Measurements from ENCODE around the gene FKBP1B. TPM values are rescaled to one million over a fixed set of nuclear protein-coding genes. Genes with fewer than 3 reads are reported as not detected.

FKBP1B gene
- total RNA-seq, 1 experiment from 2014 or later, result 58.6 TPM

DNA sequence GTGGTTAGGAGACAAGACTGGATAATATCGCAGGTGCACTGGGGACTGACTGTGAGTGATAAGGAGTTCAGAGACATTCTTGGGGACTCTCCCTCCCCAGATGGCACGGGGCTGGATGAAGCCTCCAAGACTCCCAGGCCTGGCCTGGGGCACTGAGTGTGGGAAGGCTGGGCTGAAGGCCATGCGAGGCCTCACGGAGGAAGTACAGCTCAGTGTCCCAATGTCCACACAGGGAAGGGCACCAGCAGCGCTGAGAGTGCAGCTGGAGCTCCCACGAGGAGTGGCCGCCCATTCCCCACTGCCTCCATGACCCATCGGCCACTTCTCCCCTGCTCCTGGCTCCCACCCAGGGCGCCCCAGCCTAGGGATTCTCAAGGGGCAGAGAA lies 33.2 kb upstream of the FKBP1B start (continued):
- no peak for TF ChIP-seq E2F1 (CRISPR knock-in tag; IDR thresholded peaks at IDR 0.05)
- TF ChIP-seq ATF3 (CRISPR knock-in tag; conservative IDR thresholded peaks at IDR 0.05), result no peak
- no peak for TF ChIP-seq RELA (CRISPR knock-in tag; IDR thresholded peaks at IDR 0.05; ENCODE audit: borderline replicate concordance)
- TF ChIP-seq FOXP1 (CRISPR knock-in tag; IDR thresholded peaks at IDR 0.05; ENCODE audit: borderline replicate concordance), result no peak
- no peak for TF ChIP-seq SP1 (CRISPR knock-in tag; conservative IDR thresholded peaks at IDR 0.05)
- TF ChIP-seq, protein P1, sequence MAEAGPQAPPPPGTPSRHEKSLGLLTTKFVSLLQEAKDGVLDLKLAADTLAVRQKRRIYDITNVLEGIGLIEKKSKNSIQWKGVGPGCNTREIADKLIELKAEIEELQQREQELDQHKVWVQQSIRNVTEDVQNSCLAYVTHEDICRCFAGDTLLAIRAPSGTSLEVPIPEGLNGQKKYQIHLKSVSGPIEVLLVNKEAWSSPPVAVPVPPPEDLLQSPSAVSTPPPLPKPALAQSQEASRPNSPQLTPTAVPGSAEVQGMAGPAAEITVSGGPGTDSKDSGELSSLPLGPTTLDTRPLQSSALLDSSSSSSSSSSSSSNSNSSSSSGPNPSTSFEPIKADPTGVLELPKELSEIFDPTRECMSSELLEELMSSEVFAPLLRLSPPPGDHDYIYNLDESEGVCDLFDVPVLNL (CRISPR knock-in tag; IDR thresholded peaks at IDR 0.05; ENCODE audit: borderline replicate concordance, low read depth), result no peak

DNA sequence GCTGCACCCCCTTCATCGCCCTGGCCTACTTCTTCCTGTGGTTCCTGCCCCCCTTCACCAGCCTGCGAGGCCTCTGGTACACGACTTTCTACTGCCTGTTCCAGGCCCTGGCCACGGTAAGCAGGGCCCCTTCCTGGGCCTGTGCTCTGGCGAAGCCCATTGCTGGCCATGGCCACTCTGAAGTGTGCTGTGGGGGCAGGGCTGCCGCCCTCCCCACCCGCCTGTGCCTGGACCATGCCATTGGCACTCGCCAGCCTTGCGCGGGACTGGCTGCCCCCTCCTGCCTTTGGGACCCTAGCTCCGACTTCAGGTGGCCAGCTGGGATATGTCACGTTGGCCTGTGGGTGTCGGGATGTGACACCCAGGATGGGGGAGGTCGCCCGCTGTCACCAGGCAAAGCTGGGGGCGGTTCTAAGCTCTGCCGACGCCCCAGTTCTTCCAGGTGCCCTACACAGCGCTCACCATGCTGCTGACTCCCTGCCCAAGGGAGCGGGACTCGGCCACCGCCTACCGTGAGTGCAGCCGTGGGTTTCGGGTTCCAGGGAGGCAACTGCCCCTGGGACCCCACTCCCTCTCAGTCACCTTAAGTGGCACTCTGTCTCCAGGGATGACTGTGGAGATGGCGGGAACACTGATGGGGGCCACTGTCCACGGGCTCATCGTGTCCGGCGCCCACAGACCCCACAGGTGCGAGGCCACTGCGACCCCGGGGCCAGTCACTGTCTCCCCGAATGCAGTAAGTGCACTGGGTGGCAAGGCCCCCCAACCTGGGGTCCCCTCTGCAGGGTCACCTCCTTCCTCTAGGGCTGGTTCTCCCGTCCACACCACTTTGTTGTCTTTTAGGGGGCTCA lies 32.5 kb upstream of the FKBP1B start:
- Mint-ChIP-seq H3K4me1 (peaks cover 29% of the 10 kb centered on the region), H3K36me3 (no peaks in the 10 kb centered on the region), H3K27me3 (ENCODE audit: low read depth) (no peaks in the 10 kb centered on the region), H3K9me3 (no peaks in the 10 kb centered on the region), H3K27ac (no peak overlapping the region), H3K4me3 (no peak overlapping the region)
- ATAC-seq, result no peak
- DNase-seq (ENCODE audit: low spot score), result no peak
- ChIA-PET POLR2A (no interaction called here), CTCF (interaction anchor here (0.8 to 1.6 kb wide), 5 partner anchors 10 to 192 kb away, joined by 3 to 7 read pairs (median 3); partner anchors contain the start of genes ATAD2B and TP53I3)
- TF ChIP-seq RORB (CRISPR knock-in tag; IDR thresholded peaks at IDR 0.05) (no peak), SOX15 (CRISPR knock-in tag; IDR thresholded peaks at IDR 0.05) (no peak), KAT7 (CRISPR knock-in tag; IDR thresholded peaks at IDR 0.05; ENCODE audit: borderline replicate concordance) (no peak), ETV6 (CRISPR knock-in tag; IDR thresholded peaks at IDR 0.05) (no peak), NFYB (CRISPR knock-in tag; conservative IDR thresholded peaks at IDR 0.05; ENCODE audit: low read depth) (no peak)
- TF ChIP-seq, protein P2, sequence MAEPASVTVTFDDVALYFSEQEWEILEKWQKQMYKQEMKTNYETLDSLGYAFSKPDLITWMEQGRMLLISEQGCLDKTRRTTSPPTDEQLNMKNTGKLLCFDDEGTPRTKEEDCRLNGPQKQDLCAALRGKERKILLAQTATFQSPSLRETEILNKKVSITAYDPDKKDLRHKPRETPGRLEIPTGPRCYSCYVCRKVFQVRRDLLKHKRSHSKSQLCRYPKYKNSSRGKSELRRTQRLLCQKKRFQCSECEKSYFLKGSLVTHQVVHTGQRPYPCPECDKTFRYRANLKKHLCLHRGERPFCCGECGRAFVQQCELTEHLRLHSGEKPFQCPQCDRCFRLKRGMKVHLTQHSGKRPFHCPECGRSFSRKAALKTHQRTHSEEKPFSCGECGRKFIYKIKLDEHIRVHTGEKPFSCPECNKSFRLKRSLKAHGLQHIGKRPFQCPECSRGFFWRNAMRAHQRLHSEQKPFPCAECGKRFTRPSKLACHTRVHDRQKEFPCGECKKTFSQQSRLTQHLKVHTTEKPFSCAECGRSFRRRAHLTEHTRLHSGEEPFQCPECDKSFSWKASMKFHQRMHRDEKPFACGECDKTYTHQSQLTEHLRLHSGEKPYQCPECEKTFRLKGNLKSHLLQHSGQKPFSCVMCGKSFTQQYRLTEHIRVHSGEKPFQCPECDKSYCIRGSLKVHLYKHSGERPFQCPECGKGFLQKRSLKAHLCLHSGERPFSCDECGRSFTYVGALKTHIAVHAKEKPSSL (CRISPR knock-in tag; conservative IDR thresholded peaks at IDR 0.05), result no peak
- TF ChIP-seq, protein P3, sequence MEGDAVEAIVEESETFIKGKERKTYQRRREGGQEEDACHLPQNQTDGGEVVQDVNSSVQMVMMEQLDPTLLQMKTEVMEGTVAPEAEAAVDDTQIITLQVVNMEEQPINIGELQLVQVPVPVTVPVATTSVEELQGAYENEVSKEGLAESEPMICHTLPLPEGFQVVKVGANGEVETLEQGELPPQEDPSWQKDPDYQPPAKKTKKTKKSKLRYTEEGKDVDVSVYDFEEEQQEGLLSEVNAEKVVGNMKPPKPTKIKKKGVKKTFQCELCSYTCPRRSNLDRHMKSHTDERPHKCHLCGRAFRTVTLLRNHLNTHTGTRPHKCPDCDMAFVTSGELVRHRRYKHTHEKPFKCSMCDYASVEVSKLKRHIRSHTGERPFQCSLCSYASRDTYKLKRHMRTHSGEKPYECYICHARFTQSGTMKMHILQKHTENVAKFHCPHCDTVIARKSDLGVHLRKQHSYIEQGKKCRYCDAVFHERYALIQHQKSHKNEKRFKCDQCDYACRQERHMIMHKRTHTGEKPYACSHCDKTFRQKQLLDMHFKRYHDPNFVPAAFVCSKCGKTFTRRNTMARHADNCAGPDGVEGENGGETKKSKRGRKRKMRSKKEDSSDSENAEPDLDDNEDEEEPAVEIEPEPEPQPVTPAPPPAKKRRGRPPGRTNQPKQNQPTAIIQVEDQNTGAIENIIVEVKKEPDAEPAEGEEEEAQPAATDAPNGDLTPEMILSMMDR (IDR thresholded peaks at IDR 0.05), result no peak

- ChIA-PET POLR2A (no interaction called here), CTCF (no interaction called here)
- no peak overlapping the region for H3K4me3 Mint-ChIP-seq
- DNase-seq (ENCODE audit: low spot score), result no peak
- no peak overlapping the region for H3K27ac Mint-ChIP-seq
- no peaks in the 10 kb centered on the region for H3K9me3 Mint-ChIP-seq
- ATAC-seq, result no peak
- H3K27me3 Mint-ChIP-seq (ENCODE audit: low read depth), result no peaks in the 10 kb centered on the region
- peaks cover 29% of the 10 kb centered on the region for H3K4me1 Mint-ChIP-seq
- H3K36me3 Mint-ChIP-seq, result peaks cover 4% of the 10 kb centered on the region
- no peak for TF ChIP-seq RELA (CRISPR knock-in tag; IDR thresholded peaks at IDR 0.05; ENCODE audit: borderline replicate concordance)
- TF ChIP-seq, protein P4, sequence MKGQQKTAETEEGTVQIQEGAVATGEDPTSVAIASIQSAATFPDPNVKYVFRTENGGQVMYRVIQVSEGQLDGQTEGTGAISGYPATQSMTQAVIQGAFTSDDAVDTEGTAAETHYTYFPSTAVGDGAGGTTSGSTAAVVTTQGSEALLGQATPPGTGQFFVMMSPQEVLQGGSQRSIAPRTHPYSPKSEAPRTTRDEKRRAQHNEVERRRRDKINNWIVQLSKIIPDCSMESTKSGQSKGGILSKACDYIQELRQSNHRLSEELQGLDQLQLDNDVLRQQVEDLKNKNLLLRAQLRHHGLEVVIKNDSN (CRISPR knock-in tag; IDR thresholded peaks at IDR 0.05), result no peak
- no peak for TF ChIP-seq FOXJ3 (CRISPR knock-in tag; IDR thresholded peaks at IDR 0.05; ENCODE audit: borderline replicate concordance)
- no peak for TF ChIP-seq NFYB (CRISPR knock-in tag; conservative IDR thresholded peaks at IDR 0.05; ENCODE audit: low read depth)
- TF ChIP-seq ZNF416 (CRISPR knock-in tag; IDR thresholded peaks at IDR 0.05), result no peak
- no peak for TF ChIP-seq ZNF232 (CRISPR knock-in tag; IDR thresholded peaks at IDR 0.05)
- no peak for TF ChIP-seq ZNF219 (CRISPR knock-in tag; IDR thresholded peaks at IDR 0.05; ENCODE audit: borderline replicate concordance)
- TF ChIP-seq SP1 (CRISPR knock-in tag; conservative IDR thresholded peaks at IDR 0.05), result no peak
- no peak for TF ChIP-seq SMAD4 (CRISPR knock-in tag; IDR thresholded peaks at IDR 0.05)
- TF ChIP-seq ESRRA (CRISPR knock-in tag; IDR thresholded peaks at IDR 0.05; ENCODE audit: borderline replicate concordance), result no peak
These were observed 31.8 kb upstream of the FKBP1B start for GRCh38 chr2:24017711-24018110.
